Retinal pigment epithelial cell (primary cell): Measurements from ENCODE around the gene ARHGEF25.
"Not testable (repeated sequence)": the region's sequence is repeated elsewhere in the genome, so short reads cannot be mapped to it uniquely, and the experiment has no call there.

Source experiments
- DNase-seq: peaks from one replicate; pipeline ENCODE4 v3.0.0-alpha.2; 2010; ENCODE audit warnings: low read depth
- H3K4me3 ChIP-seq: 2 replicates; pipeline ENCODE4 v1.5.1; 2011; ENCODE audit warnings: mild to moderate bottlenecking, low read length, control low read depth, moderate library complexity
- TF ChIP-seq, protein P1 (sequence below): conservative IDR thresholded peaks from 2 replicates; pipeline ENCODE4 v1.5.1; 2011; ENCODE audit warnings: low read depth, low read length, control low read depth, inconsistent platforms

The ARHGEF25 gene

DNA sequence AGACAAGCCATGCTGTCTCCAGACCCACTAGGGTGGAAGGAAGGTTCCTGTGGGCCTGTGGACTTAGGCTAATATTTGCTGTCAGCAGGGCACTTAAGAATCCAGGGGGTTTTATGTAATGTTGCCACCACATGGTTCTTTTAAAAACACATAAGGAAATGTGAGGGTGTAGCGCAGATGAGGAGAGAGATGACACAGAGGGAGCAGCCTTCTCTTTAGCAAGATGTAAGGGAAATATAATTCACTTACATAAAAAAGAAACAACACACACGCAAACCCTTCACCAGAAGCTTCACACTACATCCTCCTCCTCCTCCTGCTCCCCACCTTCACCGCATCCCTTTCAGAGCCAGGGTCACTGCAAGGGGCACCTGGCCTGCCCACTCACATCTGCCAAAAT lies 25.1 kb upstream of the ARHGEF25 start:
- no peak for DNase-seq
- TF ChIP-seq, protein P1, sequence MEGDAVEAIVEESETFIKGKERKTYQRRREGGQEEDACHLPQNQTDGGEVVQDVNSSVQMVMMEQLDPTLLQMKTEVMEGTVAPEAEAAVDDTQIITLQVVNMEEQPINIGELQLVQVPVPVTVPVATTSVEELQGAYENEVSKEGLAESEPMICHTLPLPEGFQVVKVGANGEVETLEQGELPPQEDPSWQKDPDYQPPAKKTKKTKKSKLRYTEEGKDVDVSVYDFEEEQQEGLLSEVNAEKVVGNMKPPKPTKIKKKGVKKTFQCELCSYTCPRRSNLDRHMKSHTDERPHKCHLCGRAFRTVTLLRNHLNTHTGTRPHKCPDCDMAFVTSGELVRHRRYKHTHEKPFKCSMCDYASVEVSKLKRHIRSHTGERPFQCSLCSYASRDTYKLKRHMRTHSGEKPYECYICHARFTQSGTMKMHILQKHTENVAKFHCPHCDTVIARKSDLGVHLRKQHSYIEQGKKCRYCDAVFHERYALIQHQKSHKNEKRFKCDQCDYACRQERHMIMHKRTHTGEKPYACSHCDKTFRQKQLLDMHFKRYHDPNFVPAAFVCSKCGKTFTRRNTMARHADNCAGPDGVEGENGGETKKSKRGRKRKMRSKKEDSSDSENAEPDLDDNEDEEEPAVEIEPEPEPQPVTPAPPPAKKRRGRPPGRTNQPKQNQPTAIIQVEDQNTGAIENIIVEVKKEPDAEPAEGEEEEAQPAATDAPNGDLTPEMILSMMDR = no peak

DNA sequence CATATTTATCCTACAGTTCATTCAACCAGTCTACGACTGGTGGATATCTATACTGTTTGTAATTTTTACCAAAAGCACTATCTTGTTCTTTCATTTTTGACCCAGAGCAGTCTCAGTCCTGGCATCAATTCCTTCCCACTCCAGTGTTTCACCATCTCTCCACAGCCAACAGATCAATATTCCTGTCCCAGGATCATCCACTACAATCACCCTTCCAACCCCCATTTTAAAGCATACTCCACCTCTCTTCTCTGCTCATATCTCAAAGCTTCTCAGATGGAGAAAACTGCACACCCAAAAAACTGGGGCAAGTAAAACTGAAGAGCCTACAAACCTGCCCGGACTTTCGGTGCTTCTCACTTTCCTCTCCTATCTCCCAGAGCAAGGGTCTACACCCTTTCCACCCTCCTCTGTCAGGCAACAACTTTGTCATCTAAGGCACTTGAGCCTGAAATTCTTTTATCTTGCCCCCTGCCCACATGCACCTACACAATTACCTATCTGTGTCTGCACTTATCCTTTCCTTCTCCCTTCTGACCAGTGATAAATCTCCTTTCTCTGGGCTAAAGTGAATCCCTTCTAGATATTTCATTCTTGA lies 24.3 kb upstream of the ARHGEF25 start:
- DNase-seq = no peak
- TF ChIP-seq, protein P1 = no peak
- H3K4me3 ChIP-seq = no peak overlapping the region

More for the DNA sequence above, 25.1 kb upstream of the ARHGEF25 start:
- H3K4me3 ChIP-seq = no peak overlapping the region

DNA sequence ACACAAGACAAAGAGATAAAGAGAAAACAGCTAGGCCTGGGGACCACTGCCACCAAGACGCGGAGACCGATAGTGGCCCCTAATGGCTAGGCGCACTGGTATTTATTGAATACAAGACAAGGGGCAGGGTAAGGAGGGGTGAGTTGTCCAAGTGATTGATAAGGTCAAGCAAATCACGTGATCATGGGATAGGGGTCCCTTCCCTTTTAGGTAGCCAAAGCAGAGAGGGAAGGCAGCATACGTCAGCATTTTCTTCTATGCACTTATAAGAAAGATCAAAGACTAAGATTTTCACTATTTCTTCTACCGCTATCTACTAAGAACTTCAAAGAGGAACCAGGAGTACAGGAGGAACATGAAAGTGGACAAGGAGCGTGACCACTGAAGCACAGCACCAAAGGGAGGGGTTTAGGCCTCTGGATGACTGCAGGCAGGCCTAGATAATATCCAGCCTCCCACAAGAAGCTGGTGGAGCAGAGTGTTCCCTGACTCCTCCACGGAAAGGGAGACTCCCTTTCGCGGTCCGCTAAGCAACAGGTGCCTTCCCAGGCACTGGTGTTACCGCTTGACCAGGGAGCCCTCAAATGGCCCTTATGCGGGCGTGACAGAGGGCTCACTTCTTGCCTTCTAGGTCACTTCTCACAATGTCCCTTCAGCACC lies 22.2 kb upstream of the ARHGEF25 start:
- DNase-seq, H3K4me3 ChIP-seq: not testable (repeated sequence)

DNA sequence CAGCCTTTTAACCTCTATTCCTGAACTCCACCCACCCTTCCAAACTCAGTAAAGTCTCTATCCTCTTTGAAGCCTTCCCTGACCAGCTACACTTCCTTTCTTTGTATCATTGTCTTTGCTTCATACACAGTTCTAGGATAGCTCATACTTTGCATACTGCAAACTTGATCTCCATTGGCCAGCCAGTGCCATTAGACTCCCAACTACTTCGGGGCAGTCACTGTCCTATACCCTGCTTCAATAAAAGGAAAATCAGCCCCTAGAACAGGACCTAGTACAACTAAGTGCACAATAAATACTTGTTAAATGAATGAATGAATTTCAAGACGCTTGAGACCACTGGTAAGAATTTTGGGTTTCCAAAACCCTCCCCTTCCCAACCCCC lies 20.8 kb upstream of the ARHGEF25 start:
- TF ChIP-seq, protein P1 = no peak
- H3K4me3 ChIP-seq = peak overlapping the region; percentile 91
- no peak for DNase-seq

DNA sequence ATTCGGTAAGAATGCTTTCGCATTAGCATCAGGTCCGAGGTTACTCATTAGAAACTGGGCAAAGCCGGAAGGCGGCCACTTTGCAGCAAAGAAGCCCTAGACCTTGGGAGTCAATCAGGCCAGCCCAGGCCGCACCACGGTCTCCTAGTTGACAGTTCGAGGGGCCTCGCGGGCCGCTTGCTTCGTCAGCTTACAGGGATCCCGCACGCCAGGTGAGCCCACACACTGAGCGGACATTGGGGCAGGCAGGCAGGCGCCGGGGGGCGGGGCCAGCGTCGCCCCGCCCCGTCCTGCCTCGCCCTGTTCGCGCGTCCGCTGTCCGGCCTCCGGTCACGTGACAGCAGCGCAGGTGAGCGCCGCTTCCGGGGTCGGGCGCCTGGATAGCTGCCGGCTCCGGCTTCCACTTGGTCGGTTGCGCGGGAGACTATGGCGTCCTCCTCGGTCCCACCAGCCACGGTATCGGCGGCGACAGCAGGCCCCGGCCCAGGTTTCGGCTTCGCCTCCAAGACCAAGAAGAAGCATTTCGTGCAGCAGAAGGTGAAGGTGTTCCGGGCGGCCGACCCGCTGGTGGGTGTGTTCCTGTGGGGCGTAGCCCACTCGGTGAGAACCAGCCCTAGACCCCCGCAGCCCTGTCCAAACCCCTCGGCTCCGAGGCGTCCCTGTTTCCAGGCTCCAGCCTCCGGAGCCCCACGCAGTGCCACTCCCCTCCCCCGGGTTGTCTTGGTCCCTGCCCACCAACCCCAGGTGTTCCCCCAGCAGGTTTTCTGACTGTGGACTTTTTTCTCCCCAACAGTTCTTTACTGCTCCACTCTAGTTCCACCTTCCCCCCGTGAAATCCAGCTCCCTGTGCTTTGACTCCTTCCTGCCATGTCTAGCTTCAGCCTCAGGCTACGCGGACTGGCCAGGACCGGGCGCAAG lies 20.1 kb upstream of the ARHGEF25 start, which contains the start of gene PIP4K2C:
Gene PIP4K2C (plus strand): TSS at position 329 of the 918 bp plus-strand sequence. CDS start 98 bp downstream, at position 427.
- TF ChIP-seq, protein P1 = no peak
- peak; percentile 20 for DNase-seq
- H3K4me3 ChIP-seq = peak within 1 kb of the TSS; percentile 91

DNA sequence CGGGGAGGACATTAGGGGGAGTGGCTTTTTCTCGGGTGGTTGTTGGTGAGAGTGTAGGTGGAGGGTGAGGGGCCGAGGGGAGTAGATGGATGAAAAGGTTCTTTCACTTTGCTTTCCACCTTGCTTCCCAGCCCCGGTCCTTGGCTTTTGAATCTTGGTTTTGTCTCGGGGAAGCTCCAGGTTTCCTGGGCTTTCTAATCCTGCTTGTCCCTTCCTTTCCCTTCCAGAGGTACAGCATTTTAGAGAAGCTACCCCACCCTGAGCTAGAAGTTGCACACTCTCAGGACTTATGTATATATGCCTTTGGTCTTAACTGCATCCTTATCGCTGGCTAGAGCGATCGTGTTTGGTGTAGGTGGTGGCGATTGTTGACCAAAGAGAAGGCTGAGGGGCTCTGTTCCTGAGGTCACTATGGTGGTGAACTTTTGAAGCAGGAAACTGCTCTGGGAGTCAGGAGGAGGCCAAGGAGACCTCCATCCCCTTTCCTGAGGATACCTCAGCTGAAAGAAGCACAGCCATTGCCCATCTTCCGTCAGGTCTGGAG lies 19.4 kb upstream of the ARHGEF25 start:
- peak overlapping the region; percentile 91 for H3K4me3 ChIP-seq
- TF ChIP-seq, protein P1 = no peak
- DNase-seq = no peak

DNA sequence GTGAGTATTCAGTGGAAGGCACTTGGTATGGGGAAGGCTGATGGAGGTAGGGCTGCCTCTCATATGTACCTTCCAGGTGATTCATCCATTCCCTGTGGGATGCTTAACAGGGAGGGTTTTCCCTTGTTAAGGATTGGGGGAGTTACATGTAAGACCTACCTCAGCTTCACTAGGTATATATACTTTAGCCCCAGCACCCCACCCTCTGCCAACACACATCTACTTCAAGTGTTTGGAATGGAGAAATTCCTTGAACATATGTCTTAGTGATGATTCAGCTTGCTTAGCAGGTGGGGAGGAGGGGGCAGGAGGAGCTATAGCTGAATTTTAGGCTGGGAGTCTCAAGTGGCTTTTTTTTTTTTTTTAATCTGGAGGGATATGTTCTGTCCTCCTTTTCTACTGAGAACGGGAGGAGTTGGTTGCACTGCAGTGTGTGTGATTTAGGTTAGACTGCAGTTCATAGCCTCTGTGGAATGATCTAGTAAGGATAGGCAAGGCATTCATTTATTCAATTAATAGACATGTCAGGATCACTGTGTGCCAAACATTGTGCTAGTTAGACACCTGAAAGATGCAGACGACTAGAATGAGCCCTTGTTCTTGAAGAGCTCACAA lies 18.6 kb upstream of the ARHGEF25 start:
- no peak for DNase-seq
- H3K4me3 ChIP-seq = no peak overlapping the region
- TF ChIP-seq, protein P1 = no peak
